MV-4-11 (cell line): ENCODE results near the gene EAF2.
"Not testable (repeated sequence)": the region's sequence is repeated elsewhere in the genome, so short reads cannot be mapped to it uniquely, and the experiment has no call there.

Experiments
- DNase-seq: peaks from one replicate; lab custom pipeline; 2025; lab: John Stamatoyannopoulos, UW

EAF2 gene

DNA sequence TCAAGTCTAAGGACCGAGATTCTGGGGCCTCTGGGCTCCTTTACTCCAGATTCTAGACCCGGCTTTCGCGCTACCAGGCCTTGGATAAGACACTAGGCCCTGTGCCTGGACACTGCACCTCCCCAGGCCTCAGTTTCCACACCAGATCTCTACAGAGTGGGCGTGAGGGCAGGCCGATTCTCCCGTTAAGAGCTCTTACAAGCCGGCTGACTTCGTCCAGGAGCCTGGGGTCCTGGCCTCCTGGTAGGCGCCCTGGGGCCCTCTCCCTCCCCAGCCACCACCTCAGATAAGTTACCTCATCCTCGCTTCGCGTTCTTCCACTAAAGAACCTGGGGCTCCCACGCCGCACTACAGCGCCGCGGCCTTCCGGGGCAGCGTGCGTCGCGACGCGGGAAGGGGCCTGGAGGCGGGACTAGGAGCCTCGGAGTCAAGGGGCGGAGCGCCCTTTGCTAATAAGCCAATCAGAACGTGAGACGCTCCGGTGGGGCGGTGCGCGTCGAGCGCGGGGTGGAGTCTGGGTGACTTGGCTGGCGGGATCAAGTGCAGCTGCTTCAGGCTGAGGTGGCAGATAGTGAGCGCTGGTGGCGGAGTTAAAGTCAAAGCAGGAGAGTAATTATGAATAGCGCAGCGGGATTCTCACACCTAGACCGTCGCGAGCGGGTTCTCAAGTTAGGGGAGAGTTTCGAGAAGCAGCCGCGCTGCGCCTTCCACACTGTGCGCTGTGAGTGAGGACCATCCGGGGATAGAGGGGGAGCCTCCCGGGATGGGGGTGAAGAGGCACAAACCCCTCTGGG is at the start of gene EAF2, which contains the start of gene IQCB1:
Gene EAF2 (plus strand): TSS at position 539 of the 794 bp plus-strand sequence. CDS start 77 bp downstream, at position 616.
Gene IQCB1 (minus strand): TSS at position 390 of the 794 bp plus-strand sequence. CDS start 6,100 bp downstream, outside the sequence.
- peak; percentile 95 for DNase-seq

DNA sequence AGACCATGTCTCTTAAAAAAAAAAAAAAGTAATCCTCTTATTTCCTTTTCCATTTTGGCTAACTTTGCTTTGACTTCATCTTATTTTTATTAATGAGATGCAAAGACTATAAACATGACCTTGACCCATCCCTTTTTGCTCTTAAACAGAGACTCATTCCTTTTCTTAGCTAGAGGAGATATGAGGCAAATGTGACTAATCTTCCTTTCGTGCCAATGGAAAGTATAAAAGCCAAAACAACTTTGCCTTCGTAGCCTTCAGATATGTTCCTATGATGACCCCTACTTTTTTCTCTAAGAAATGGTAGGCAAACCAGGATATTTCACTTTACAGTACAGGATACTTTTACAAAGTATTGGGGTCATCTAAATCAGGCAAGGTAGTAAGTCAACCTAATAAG is 48.5 kb upstream of the EAF2 start:
- DNase-seq = no peak

DNA sequence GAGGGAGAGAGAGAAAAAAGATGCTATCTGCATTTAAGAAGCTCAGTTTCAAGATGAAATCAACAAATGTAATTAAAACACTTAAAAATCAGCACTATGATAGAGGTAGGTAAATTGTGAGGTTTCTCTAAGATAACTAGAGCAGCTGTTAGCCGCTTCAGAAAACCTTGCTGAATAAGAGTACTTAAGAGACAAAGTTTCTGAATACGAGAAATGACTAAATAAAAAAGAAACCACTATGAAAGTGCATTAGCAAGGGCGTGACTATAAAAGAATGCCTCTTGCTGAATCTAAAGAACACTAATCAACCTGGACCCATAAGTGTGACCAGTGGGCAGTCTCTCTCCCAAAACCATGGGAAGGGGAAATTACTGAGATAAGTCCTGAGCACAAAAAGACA is 41.9 kb upstream of the EAF2 start:
- DNase-seq = no peak

DNA sequence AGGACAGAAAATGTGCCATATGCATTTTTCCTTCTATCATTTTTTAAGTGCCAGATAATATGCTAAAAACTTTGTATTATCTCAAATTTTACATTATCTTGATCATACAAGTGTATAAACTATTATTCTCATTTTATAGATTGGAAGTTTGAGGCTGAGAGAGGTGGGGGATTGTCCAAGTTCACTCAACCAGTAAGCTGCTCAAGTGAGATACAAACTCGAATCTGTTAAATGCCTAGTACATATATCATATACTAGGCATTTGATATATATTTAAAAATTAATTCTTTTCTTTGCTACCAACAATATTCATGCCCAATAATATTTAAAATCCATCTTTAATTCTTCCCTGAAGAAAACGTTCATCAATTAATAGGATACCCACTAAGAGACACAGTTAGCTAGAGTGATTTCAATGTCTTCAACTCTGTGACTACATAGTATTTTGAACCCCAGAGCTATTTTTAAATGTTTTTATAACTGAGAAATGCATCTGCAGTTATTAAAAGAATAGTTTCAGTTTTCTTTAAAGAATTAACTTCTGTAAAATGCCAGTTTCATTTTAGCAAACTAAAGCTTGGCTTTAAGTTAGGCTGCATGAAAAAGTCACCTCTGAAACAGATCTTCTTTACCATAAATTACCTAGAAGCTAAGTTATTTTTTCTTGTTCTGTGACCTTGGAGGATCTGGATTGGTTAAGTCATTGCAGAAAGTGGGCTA is 40.6 kb upstream of the EAF2 start:
- DNase-seq = no peak

DNA sequence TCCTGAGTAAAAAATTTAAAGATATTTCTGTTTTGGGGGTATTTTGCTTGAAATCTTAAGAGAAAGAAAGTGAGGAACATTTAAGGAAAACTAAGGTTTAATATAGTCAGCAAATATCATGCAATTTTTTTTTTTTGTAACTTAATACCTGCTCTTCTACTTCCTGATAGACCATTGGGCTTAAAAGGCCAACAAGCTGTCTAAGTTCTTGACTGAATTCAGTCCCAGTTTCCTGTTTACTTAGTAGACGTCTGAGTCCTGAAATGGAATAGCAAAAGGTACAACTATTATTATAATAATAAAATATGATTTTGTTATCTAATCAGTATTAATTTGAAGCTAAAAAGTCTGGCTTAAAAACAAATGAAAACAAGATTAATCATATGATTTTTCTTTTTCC is 38.0 kb upstream of the EAF2 start:
- DNase-seq = no peak

DNA sequence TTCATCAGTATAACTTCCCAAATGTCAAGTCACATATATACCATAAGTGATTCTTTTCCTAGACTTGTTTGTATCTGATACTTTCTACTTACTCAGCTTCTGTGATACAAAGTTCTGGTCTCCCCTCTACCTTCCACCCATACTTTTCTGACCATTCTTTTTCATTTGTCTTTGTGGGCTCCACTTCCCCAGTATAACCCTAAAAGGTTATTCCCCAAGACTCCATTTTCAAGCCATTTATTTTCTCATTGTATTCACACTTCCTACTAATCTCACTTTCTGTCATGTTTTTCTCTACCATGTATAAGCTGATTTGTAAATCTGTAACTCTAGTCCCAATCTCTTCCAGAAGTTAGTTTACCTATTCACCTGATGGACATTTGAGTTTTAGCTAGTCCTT is 34.1 kb upstream of the EAF2 start:
- DNase-seq = no peak

DNA sequence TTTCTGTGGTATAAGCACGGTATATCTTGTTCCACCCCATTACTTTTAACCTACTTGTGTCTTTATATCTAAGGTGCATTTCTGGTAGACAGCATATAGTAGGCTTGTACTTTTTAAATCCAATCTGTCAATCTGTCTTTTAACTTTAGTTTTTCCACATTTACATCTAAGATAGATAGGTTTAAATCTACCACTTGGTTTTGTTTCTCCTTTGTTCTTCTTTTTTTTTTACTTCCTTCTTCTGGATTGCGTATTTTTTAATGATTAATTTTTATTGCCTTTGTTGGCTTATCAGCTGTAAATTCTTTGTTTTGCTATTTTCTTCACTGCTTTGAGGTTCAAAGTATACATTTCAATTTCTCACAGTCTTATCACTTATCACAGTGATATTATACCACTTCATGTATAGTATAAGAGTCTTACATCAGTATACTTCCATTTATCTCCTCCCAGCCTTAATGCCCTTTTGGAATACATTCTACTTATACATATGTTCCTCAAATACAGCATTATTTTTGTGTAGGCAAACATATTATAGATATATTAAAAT is 31.2 kb upstream of the EAF2 start:
- peak; percentile 32 for DNase-seq

DNA sequence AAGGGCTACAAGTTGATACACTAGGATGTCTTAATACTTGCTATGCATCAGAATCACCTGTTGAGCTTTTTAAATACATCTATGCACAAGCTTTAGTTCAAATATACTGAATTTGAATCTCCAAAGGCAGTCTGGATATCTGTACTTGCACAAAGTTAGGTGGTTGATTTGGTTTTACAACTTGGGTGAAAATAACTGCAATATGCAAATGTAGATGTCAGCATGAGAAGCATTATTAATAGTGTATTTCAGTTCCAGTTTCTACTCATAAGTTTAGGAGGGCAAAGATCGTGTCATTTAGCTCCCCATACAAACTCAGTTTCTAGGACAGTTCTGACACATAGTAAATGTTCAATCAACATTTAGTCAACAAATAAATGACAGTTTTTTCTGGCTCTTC is 25.8 kb upstream of the EAF2 start:
- no peak for DNase-seq

DNA sequence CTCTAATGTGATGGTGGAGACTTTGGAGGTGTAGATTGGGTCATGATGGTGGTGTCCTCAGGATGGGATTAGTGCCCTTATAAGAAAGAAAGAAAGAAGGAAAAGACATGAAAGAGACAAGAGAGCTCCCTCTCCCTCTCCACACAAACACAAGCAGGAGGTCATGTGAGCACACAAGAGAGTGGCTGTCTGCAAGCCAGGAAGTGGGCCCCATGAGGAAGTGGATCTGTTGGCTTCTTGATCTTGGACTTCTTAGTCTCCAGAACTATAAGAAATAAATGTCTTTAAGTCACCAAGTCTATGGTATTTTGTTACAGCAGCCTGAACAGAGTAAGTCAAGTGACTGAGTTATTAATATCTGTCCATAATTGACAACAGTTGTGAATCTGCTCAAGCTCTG is 17.3 kb upstream of the EAF2 start:
- peak; percentile 69 for DNase-seq

DNA sequence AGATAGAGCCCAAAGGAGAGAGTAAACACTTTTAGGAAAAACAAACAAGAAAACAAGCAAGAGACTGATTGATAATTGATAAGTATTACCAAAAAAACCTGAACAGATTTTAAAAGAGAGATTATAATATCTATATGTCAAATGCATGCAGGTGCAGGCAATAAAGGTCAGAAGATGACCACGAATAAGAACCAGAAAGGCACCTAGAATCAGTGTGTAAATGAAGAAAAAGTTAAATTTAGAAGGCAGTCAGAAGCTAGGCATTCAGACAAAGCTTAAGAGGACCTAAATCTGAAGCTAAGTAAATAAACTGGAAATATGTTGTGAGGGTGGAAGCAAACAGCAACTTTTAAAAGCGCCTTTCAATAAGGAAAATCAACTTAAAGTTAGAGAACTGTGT is 16.4 kb upstream of the EAF2 start:
- no peak for DNase-seq

DNA sequence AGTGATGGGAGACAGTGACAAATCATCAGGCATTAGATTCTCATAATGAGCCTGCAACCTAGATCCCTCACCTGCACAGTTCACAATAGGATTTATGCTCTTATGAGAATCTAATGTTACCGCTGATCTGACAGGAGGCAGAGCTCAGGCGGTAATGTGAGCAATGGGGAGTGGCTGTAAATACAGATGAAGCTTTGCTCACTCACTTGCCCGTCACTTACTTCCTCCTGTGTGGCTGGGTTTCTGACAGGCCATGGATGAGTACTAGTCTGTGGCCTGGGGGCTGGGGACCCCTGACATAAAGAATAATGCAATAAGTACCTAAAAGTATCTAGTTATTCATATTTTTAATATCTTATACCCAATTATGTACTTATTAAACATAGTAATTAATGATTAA is 15.8 kb upstream of the EAF2 start:
- no peak for DNase-seq

DNA sequence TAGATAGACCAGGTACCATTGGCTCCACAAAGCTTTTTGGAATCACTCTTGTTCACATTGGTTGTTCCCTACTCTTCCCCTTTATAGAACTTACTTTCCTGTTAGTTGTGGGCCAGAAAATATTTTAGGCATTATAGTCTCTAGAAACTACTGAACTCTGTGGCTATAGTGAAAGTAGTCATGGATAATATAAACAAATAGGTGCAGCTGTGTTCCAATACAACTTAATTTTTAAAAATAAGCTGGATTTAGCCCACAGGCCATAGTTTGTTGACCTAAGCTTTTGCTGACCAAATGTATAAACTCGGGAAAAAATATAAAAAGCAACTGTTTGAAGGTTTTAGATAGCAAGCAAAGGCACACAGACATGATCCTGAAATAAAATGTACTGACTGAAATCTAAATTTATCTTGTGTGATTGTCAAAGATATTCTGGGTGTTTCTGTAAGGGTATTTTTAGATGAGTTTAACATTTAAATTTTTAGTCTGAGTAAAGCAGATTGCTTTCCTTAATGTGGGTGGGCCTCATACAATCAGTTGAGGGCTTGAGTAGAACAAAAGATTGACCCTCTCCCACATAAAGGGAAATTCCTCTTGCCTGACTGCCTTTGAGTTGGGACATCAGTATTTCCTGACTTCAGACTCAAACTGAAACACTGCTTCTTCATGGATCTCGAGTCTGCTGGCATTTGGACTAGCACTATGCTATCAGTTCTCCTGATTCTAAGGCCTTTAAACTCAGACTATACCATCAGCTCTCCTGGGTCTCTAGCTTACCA is 13.4 kb upstream of the EAF2 start:
- DNase-seq = no peak

DNA sequence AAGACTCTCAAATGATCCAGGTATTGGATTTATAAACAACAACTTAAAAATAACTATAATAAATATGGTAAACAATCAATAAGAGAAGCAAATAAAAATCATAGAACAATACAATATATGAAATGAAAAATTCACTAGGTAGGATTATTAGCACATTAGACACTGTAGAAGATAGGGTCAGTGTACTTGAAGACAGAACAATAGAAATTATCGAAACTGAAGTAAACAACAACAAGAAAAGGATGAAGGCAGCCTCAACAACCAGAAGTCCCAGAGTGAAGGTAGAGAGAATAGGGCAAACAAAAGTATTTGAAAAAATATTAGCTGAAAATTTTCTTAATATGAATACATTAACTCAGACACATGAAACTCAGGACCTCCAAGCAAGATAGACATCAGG is 12.0 kb upstream of the EAF2 start:
- no peak for DNase-seq

DNA sequence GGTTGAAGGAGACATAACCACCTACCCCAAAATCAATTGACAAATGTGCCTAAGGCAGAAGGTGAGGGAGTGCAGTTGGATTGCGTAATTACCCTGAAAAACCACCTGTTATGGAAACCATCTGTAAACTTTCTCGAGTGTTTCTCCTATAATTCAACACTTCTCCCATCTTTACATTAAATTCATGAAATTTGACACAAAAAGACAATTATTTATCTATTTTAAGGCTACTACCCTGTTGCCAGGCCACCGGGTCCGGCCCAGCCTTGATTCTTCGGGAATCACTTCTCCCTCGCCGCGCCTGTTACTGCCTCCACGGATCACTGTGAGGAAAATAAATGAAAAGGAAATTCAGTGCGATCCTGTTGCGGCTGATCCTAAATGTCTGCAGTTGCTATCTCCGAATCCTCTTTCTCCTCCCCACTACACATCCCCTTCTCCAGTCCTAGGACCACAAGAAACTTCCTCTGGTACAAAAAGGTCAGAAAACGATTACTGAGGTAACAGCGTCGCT is 795 bp upstream of the EAF2 start:
- no peak for DNase-seq

DNA sequence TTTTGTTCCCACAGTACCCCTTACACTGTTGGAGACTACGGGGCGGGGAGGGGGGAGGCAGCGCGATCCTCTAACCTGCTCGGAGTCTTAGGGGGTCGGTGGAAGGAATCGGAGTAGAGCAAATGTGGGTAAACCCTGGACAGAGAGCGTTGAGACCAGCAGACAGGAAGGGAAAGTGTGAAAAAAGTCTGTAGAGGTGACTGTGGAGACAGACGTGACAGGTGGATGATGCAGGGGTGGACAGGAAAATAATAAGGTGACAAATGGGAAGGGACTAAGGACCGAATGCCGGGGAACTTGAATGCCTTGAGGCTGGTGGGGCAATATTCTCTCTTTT is 424 bp downstream of the EAF2 start:
- no peak for DNase-seq

DNA sequence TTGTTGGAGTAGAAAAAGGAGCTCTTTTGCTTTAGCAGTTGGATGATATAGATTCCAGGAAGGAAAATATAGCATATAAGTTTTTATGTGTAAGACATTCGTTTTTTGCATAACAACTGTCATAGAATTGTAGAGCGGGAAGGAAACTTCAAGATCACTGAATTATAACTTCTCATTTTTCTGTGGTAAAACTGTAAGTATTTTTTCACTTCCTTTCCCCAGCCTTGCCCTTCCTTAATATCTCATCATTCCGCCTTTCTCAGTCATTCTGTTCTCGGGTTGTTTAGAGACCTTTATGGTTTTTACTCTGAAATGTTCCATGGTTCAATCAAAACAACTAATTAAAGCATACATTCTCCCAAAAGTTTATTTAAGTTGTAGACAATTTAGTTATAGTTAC is 1.1 kb downstream of the EAF2 start:
- DNase-seq = peak; percentile 77

DNA sequence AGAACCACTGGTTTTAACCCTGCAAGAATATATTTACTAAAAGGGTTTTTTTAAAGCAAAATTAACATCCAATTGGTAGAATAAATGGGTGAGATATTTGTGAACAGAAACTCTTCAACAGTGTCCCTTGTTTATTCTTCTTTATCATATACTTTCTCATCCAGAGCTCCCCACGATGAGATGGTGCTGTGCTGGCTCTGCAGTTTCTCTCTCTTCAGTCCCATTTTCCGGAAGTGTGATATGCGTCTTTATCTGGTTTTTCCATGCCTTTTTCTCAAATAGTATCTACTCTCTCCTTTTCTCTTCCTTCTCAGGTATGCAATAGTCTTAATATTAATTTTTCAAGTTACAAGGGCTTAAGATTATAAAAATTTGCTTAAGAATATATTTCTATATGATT is 1.5 kb downstream of the EAF2 start:
- peak; percentile 39 for DNase-seq

DNA sequence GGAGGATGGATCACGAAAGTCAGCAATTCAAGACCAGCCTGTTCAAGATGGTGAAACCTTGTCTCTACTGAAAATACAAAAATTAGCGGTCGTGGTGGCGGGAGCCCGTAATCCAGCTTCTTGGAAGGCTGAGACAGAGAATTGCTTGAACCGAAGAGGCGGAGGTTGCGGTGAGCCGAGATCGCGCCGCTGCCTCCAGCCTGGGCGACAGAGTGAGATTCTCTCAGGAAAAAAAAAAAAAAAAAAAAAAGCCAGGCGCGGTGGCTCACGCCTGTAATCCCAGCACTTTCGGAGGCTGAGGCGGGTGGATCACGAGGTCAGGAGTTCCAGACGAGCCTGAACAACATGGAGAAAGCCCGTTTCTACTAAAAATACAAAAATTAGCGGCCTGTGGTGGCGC is 5.0 kb downstream of the EAF2 start:
- no peak for DNase-seq

DNA sequence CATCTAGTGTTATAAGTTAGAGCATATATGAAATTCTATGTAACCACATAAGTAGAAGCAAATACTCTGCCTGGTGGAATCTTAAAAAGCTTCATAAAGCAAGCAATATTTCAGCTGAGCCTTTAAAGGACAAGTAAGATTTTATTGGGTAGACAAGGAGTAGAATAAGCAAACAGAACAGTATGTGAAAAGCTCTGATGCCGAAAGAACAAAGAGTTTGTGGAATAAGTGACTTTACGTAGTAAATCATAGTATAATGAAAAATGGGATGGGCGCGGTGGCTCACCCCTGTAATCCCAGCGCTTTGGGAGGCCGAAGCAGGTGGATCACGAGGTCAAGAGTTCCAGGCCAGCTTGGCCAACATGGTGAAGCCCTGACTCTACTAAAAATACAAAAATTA is 9.9 kb downstream of the EAF2 start:
- DNase-seq = no peak

DNA sequence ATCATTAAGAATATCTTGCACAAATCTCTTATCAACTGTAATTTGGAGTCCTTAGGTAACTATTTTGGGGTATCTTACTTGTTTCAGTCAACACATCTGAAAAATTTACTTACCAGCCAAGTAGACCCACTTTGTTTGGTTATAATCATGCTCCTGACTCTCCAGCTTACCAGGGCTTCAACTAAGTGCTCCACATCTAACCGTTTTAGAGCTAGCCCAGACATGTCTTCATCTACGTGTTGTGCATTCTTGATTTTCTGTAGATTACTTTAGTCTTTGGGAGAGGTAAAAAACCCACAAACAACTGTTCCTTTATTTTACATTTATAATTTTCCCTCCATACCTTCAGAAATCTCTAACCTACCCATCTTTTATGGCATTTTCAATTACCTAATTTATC is 17.2 kb downstream of the EAF2 start:
- no peak for DNase-seq

DNA sequence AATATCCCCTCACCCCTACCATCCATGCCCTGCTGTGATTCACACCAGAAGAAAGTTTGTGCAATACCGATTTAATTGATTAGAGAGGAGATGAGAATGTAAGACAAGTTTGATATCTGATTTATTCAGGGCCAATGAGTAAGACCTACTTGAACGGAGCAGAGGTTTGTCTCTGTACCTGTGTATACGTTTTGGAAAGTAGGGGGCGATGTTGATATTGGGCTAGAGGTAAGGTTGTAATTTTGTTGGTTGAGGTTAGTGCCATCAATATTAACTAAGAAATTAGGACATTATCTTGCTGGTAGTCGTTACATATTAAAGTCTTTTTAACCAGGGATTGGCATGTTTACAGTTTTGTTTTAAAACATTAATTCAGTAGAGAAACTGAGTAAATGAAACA is 20.5 kb downstream of the EAF2 start:
- DNase-seq = no peak

DNA sequence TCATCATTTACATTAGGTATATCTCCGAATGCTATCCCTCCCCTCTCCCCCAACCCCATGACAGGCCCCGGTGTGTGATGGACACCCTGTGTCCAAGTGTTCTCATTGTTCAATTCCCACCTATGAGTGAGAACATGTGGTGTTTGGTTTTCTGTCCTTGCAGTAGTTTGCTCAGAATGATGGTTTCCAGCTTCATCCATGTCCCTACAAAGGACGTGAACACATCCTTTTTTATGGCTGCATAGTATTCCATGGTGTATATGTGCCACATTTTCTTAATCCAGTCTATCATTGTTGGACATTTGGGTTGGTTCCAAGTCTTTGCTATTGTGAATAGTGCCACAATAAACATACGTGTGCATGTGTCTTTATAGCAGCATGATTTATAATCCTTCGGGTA is 22.8 kb downstream of the EAF2 start:
- DNase-seq = not testable (repeated sequence)
